ENCODE data around the gene WDR26.
"Not testable (repeated sequence)": the region's sequence is repeated elsewhere in the genome, so short reads cannot be mapped to it uniquely, and the experiment has no call there.

The WDR26 gene

DNA sequence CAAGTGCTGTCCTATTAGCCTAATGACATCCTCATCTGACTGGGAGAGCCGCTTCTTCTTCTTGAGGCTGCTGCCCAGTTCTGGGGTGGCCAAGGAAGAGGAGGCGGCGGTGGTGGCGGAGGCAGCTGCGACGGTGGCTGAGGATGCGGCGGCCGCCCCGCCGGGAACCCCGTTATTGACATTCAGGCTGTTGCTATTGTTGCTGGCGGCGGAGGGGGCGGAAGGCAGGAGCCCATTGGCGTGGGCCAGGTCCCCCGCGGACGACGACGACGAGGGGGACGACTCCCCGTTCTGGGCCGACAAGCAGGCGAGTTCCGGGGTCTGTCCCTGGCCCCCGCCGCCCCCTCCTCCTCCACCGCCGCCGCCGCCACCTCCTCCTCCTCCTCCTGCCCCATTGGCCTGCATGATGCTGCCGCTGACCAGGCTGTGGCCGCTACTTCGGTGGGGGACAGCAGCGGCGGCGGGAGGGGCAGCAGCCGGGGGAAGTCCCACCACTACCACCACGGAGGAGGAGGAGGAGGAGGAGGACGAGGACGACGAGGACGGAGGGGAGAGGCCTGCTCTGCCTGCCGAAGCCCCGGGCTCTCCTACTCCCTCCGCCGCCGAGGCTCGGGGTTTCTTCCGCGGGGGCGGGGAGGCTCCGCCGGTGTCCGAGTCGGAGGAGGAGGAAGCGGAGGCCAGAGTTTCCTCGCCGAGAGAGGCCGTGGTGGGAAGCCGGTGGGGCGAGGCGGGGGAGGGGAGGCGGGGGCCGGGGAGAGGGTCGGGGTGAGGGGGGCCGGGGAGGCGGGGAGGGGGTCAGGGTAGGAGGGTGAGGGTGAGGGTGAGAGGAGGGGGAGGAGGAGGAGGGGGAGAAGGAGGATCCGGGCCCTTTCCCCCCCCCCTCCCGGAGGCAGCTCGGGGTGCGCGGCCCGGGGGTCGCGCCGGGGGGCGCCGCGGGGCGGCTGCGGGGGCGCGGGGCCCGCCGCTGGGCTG, 610 bp downstream of the WDR26 start:
- no peak for DNase-seq

DNA sequence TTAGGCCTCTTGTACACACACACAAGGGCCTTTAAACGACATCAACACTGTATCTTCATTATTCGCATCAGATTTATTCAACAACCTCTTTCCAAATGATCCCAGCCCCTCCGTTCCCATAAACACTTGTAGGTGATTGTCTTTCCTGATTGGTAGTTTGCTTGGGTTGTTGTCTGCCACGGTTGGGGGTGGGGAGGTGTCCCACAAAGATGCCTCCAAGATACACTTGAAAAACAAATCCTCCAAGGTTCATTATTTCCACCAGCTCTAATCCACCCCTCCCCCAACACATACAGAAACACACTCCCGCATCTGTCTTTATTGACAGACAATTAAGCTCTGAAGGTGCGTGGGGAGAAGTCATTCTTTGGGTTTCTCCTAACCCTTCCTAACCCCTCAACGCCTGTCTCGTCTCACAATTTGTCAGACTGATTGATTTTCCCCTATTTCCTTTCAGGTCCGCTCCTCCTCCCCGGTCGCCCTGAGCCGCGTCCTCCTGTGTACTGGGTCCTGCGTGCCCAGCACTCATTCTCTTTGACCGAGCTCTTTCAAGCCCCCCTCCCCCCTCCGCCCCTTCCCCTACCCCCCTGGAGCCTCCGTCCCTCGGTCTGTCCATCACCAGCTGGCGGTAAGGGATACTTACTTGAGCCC, 1.4 kb downstream of the WDR26 start:
- DNase-seq: peak; percentile 10

DNA sequence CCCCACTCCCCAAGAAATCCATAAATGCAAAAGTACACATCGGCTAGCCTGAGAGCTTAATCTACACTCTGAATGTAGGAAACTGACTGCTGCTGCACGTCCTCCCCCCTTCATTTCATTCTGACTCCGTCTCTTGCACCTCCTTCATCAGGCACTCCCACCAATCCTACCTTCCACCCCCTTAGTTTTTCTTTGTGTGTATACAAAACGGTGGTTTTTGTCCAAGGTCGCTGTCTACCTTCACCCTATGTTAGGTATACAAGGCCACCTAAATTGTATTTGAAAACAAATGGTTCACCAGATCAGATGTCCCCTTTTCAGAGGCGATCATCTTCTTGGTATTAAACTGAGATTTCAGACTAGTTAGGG, 1.9 kb downstream of the WDR26 start:
- DNase-seq: no peak

DNA sequence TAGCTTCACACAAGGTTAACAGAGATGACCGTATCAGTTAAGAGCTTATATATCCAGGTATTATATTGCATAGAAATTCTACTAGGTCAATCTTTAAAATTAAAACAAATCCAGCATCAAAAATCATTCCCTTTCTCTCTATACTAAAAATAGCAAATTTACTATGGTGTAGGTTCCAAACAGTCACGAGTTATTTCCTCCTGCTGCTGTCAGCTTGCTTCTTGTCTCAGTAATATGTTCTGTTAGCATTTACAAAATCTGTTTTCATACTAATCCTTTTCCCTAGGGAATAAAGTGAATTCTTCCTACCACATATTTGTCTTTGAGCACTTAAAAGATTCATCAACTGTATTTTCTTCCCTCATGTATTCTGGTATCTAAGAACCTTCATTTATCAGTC, 2.5 kb downstream of the WDR26 start:
- no peak for DNase-seq

DNA sequence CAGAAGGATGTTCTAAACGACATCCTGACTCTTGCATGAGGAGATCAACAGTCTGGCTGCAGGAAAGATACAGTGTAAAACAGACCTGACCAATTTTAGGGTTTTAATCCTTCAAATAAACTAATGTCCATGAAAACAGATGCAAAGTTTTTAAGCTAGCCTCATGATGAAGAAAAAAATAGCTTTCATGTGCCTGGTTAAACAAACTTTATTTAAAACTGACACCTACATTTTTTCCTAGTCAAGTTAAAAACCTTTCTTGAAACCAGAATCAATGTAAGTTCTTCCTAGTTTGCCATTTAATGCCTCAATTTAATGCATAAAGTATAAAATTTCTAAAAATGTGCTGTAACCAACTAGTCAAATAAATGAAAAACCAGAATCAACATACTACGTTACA, 2.9 kb downstream of the WDR26 start:
- no peak for DNase-seq

DNA sequence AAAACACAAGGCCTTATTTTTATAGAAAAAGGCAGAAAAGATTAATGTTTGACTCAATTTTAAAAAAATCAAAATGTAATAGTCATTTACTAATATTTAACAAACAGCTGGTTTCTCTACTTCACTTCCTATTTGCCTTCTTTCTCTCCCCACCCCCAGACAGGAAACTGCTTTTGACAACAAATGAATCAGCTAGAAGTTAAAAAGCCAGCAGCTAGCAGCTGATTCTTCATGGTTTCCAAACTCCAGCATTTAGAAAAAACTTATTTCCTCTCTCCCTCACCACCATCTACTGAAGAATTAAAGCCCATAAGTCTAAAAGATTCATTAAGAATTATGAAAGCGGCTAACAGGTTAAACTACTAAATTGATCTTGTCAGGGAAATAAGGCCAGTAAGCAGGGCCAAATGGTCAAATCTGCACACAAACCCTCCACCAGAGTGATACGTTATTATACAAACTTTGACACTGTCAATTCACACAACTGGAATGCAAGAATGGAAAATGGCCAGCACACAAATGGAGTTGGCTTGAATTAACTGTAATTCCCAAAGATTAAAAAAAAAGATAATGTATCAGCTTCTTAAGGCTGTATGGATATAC, 4.0 kb downstream of the WDR26 start:
- DNase-seq: no peak

DNA sequence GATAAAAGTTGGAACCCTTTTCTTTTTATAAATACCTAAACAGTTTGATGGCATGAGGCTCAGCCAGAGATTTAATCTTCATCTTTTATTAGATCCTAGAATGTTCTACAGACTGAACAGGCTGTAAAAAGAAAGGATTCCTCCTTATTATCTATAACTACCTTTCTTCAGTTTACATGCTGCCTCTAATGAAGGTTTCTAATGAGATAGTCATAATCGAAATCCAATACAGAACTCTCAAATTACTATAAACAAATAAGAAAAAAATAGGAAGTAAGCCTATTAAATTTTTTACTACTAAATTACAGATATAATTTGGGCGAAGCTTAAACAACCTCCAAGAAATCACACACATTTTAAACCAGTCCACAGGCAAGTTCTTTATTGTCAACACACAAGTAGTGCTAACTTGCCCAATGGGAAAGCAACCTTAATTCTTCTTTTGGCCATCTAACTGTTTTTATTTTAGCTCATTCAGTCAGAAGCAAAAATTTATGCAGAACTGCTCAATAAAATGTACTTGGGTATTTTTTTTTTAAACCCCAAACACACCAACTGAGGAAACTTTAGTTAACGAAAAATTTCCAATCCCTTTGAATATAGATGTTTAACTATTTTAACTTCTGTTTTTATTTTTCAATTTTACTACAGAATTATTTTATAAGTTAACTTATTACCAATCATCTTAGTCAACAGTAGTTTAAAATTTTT, 4.8 kb downstream of the WDR26 start:
- no peak for DNase-seq

DNA sequence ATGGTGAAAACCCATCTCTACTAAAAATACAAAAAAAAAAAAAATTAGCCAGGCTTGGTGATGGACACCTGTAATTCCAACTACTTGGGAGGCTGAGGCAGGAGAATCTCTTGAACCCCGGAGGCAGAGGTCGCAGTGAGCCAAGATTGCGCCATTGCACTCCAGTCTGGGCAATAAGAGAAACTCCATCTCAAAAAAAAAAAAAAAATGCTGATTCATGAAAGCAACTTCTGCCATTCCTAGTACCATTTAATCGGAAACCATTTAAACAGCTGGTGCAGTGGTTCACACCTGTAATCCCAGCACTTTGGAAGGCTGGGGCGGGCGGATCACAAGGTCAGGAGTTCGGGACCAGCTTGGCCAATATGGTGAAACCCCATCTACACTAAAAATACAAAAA, 5.9 kb downstream of the WDR26 start:
- DNase-seq: not testable (repeated sequence)

DNA sequence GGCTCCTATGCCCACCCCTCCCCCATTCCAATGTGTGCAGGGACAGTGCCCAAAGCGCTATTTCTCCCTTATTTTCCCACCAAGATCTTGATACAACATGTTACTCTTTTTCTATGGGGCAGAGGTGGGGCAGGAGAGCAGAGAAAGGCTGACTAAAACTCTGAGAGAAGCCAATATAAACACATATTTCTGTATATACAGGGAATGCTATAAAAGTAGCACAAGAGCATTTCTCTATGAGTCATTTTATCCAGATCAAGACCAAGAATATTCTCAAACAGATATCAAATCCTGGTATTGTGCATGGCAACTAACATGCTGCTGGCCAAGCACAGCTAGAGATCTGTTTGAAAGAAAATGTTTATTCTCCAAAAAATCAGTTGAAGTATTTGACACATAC, 7.3 kb downstream of the WDR26 start:
- DNase-seq: no peak

DNA sequence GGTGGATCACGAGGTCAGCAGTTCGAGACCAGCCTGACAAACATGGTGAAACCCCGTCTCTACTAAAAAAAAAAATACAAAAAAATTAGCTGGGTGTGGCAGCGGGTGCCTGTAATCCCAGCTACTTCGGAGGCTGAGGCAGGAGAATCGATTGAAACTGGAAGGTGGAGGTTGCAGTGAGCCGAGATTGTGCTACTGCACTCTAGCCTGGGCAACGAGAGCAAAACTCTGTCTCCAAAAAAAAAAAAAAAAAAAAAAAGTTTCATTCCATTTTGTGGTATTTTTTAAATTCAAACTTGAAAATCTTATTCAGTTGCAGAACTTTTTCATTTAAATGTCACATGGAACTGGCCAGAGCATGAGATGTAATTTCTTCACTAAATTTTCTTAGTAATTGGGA, 7.7 kb downstream of the WDR26 start:
- DNase-seq: not testable (repeated sequence)

DNA sequence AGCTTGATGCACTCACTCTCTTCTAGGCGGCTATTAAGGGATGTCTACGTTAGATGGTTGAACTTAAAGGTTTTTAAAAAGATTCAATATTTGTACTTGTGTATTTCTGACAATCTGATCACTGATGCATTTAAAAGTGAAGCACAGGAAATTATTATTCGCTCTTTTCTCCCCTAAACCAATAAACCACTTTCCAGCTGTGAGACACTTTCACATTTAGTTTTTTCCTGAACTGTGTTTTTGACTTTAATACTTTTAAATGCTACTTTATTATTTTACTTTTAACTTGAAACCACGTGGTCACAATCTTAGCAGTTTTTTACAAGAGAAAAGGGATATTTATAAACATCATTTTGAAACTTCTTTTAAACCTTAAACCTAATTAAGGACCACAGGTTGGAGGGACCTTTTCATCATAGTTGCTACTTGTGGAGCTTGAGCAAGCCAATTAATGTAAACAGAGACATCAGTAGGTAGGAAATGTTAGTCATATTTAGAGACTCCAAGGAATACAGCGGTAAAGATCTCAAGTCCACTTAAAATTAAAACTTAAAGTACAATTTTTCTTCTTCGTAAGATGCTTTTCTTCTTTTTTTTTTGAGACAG, 9.2 kb downstream of the WDR26 start:
- no peak for DNase-seq

DNA sequence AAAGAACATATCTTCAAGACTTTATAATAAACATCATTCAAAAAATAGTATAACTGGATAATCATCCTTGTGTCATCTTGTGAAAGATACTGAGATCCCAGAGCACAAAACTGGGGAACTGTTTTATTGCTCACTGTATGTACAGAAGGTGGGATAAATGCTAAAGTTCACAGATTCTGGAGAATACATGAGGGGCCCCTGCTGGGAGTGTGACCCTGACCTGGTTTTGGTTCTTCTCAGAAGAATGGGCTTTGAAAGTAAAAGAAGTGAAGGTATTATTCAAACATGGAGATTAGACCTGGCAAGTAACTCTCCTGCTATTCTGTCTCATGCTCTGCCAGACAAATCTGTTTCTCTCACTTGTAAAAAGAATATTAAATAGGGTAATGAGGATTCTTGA, 14.5 kb downstream of the WDR26 start:
- DNase-seq: no peak

DNA sequence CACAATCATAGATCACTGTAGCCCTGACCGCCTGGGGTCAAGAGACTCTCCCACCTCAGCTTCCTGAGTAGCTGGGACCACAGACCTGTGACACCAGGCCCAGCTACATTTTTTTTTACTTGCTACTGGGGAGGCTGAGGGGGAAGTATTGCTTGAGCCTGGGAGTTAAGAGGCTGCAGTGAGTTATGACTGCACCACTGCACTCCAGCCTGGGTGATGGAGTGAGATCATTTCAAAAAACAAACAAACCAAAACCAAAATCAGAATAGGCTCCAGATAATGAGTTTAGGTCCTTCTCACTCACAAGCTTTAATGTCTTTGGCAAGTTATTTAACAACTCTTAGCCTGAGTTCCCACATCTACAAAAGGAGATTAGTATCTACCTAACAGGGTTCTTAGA, 22.8 kb downstream of the WDR26 start:
- DNase-seq: no peak

DNA sequence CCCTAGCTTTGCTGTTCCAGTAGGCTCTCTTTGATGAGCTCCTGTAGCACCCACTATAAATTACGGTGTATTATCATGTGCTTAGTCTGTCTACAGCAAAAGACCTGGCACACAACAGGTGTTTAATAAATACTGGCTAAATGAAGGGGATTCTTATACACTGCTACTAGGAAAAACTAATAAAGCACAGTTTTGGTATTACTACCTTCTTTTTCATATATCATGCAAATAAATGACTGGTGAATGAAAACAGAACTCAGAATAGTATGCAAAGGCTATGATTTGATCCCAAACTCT, 26.4 kb downstream of the WDR26 start:
- no peak for DNase-seq

DNA sequence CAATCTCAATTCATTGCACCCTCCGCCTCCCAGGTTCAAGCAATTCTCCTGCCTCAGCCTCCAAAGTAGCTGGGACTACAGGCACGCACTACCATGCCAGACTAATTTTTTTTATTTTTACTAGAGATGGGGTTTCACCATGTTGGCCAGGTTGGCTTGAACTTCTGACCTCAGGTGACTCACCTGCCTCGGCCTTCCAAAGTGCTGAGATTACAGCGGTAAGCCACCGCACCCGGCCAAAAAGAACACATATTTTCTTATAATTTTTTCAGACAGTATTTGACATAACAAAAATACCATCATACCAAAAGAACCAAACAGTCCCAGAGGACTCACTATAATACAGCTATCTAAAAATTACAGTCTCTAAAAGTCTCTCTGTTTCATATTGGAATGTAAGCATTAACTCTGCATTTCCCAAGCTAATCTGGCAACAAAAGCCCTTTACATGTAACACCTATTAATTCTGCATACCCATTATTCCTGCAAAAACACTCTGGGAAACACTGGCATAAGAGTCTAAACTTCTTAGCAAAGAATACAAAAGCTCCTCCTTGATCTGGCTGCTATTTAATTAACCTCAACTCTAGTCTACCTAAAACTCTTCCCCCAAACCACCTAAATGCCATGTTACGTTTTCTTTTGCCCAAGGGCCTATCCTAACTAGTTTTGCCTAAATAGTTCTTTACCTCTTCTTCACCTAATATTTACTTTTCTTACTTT, 26.9 kb downstream of the WDR26 start:
- no peak for DNase-seq

DNA sequence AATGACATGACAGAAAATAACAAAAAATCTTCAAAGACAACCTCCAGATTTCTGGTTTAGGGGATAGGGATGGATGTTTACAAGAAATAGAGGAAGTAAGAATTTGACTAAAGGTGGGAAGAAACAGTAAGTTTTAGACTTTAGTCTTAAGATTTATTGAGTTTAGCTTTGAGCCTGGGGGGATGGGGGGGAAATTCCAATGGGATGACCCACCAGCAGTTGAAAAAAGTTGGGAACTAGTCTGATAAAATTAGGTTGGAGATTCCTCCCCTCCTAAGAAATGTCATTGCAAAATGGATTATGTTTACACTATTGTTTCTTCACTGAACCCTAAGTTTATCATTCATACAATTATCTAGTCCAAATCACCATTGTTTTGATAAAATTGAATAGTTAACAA, 28.4 kb downstream of the WDR26 start:
- no peak for DNase-seq

DNA sequence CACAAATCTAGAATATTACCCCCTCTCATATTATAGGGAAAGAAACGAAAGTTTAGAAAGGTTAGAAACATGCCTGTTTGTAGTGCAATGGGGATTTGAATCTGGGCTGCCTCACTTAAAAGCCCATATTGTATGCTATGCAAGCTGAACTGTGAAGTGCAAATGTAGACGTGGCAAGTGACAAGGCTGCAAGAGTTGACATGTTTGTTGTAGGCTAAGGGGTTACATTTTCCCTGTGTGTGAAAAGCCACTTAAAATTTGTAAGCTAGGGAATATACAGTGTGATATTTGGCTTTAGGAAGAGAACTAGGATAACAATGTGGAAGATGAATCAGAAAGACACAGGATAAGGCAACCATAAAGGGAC, 29.0 kb downstream of the WDR26 start:
- DNase-seq: no peak

DNA sequence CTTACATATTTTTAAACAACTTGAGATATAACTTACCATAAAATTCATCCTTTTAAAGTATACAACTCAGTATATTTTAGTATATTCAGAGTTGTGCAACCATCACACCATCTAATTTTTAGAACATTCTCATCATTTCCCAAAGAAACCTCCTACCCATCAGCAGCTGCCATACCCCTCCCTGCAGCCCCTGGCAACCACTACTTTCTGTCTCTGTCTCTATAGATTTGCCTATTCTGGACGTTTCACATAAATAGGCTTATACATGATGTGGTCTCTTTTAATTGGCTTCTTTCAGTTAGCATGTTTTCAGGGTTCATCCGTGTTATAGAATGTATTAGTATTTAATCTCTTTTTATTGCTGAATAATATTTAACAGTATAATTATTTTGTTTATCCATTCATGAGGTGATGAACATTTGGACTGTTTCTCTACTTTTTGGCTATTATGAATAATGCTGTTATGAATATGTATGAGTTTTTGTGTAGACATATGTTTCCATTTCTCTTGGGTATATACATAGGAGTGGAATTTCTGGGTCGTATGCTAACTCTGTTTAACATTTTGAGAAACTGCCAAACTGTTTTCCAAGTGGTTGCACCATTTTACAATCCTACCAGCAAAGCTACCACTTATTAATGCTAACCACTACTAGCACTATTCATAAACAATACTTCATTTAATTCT, 29.5 kb downstream of the WDR26 start:
- no peak for DNase-seq

DNA sequence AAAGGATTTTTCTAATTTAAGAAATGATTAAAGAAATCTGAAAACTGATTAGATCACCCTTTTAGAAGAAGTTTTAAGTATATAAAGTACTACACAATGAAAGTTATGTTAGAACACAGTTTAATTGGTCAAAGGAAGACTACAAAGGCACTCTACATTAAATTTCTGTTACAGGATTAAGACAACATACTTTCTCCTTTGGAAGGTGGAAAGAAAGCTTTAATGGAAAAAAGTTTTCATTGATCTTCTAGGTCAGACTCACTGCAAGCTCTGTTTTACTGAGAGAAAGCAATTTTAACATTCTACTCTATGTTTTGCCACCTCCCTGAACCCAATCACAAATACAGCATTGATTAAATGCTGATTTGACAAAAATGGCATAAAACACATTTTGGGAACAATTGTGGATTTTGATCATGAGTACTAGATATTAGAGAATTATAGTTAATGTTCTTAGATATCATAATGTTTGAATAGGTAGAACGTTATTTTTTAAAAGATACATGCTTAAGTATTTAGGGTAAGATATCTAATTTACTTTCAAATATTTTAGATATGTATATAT, 32.0 kb downstream of the WDR26 start:
- DNase-seq: no peak

DNA sequence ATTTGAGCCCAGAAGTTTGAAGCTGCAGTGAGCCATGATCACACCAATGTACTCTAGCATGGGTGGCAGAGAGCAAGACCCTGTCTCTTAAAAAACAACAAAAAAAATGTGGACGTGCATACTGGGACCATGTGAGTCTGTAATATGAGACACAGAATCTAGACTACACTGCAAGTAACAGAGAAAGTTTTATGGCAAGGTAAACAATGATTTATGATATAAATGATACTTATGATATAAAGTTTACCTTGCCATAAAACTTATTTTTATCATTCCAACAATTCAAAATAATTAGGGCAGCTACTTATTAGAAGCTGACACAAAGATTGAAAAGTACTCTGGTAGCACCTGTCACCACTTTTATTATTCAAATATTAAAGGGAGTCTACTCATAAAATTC, 34.7 kb downstream of the WDR26 start:
- peak; percentile 80 for DNase-seq

DNA sequence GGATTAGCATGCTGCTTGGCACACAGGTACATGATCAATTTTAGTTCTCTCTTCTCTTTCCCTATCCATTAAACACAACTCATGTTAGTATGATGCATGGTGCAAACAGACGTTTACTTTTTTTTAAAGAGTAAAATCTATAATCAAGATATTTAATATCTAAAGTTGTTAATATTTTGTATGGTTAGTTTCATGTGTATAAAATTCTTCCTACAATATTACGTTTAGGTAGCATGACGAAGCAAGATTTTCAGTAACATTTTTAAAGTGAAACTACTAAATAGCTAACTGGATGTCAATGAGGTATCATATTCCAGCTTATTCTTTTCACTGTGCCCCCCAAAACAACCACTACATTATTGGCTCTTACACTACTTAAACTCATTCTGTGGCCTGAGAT, 41.3 kb downstream of the WDR26 start:
- DNase-seq: no peak

Data from NCI-H1105 treated with DMSO at 0.1 percent for 48 hours (cell line).